Mucosa of rectum (tissue), 2 donors: ENCODE results near the gene UBALD2.
A peak's percentile ranks its signal among the peaks of the same experiment; 100 is the strongest.
"Not testable (repeated sequence)": the region's sequence is repeated elsewhere in the genome, so short reads cannot be mapped to it uniquely, and the experiment has no call there.

Source experiments
- H3K27ac ChIP-seq, 2 donors: one replicate each; pipeline ENCODE4 v1.7.0; 2013; ENCODE audit warnings: inconsistent platforms in 2 of 2, low read depth in 2 of 2, low read length in 2 of 2
- H3K27me3 ChIP-seq, 2 donors: one replicate each; pipeline ENCODE4 v1.7.0; 2013; ENCODE audit warnings: low read length in 2 of 2; ENCODE audit not compliant: control insufficient read depth in 2 of 2, insufficient read depth in 2 of 2
- H3K36me3 ChIP-seq, 2 donors: one replicate each; pipeline ENCODE4 v1.7.0; 2013; ENCODE audit warnings: low read length in 2 of 2; ENCODE audit not compliant: control insufficient read depth in 2 of 2, insufficient read depth in 2 of 2
- H3K4me1 ChIP-seq, 2 donors: one replicate each; pipeline ENCODE4 v1.7.0; 2013; ENCODE audit warnings: low read length in 2 of 2, mild to moderate bottlenecking in 1 of 2; ENCODE audit not compliant: control insufficient read depth in 2 of 2, insufficient read depth in 2 of 2
- H3K4me3 ChIP-seq, 2 donors: one replicate each; pipeline ENCODE4 v1.7.0; 2013; ENCODE audit warnings: low read length in 2 of 2
- H3K9ac ChIP-seq, 2 donors: one replicate each; pipeline ENCODE4 v1.7.0; 2013; ENCODE audit warnings: low read length in 2 of 2, low read depth in 1 of 2, mild to moderate bottlenecking in 1 of 2
- H3K9me3 ChIP-seq, 2 donors: one replicate each; pipeline ENCODE4 v1.7.0; 2013; ENCODE audit warnings: low read length in 2 of 2; ENCODE audit not compliant: control insufficient read depth in 2 of 2
- donor health status: healthy.
- donor health status: Normal muscosa, but diverticular disease.

The UBALD2 gene

DNA sequence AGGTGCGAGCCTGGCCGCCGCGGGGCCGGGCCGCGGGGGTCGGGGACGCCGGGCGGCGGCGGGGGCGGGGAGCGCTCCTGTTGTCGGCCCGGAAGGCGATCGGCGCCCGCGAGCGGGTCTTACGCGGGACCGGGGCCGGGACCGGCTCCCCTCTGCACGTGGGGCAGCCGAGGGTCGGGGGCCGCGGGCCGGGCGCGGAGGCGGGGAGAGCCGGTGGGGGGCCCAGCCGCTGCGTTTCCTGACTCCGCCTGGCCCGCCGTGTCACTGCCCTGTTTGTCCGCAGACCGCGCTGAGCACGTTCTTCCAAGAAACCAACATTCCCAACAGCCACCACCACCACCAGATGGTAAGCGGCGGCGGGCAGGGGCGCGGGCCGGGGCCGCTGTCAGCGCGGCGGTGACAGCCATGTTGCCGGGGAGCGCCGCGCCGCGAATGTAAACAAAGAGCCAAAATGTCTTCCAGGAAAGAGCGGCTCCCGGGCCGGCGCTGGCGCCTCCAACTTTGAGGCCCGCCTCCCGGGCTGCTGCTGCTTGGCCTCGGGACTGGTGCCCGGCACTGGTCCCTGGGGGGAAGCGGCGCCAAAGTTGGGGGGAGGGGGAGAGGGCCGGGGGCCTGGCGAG, 586 bp downstream of the UBALD2 start:
- peak overlapping the region; percentile 60 to 89 for H3K4me3 ChIP-seq
- H3K9me3 ChIP-seq = no peaks in the 10 kb centered on the region
- peaks cover 14 to 16% of the 10 kb centered on the region in 2 donors for H3K36me3 ChIP-seq
- H3K27ac ChIP-seq = peak overlapping the region; percentile 89 to 93
- H3K4me1 ChIP-seq = peaks cover 69 to 70% of the 10 kb centered on the region in 2 donors
- peak overlapping the region; percentile 75 to 85 for H3K9ac ChIP-seq
- no peaks in the 10 kb centered on the region for H3K27me3 ChIP-seq

DNA sequence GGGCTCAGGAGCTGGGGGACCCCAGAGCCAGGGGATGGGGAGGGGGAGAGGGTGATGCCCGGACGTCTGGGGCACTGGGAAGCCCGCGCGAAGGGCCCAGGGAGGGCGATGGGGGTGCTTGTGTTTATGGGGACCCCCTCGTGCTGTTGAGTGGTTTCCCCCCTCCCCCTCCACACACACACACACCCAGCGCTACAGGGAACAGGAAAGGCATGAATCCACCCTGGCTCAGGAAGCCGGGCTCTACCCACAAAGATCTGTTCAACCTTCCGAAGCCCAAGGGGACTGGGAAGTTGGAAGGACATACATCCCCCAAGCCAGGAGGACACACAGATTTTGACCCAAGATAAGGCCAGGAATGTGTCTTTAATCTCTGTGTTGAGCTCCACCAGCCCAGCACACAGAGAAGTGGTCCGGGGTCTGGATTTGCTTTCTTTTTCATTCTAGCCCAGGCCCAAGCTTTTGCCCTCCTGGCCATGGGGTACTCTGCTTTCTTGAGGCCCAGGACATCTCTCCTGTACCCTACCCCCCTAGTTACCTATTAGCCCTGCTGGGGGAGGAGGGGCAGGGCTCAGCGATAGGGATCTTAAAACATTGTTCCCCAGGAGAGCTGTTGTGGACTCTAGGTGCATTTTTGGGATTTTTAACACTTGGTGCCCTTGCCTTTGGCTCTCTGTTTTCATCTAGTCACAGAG, 1.2 kb downstream of the UBALD2 start:
- peak overlapping the region; percentile 60 to 89 for H3K4me3 ChIP-seq
- no peaks in the 10 kb centered on the region for H3K27me3 ChIP-seq
- peaks cover 72 to 74% of the 10 kb centered on the region in 2 donors for H3K4me1 ChIP-seq
- peak overlapping the region; percentile 89 to 93 for H3K27ac ChIP-seq
- H3K9me3 ChIP-seq = no peaks in the 10 kb centered on the region
- H3K36me3 ChIP-seq = peaks cover 16 to 18% of the 10 kb centered on the region in 2 donors
- H3K9ac ChIP-seq = peak overlapping the region; percentile 85 to 86

GRCh38 chr17:76267051-76267576, 2.0 kb downstream of the UBALD2 start:
- peak overlapping the region; percentile 85 to 86 for H3K9ac ChIP-seq

DNA sequence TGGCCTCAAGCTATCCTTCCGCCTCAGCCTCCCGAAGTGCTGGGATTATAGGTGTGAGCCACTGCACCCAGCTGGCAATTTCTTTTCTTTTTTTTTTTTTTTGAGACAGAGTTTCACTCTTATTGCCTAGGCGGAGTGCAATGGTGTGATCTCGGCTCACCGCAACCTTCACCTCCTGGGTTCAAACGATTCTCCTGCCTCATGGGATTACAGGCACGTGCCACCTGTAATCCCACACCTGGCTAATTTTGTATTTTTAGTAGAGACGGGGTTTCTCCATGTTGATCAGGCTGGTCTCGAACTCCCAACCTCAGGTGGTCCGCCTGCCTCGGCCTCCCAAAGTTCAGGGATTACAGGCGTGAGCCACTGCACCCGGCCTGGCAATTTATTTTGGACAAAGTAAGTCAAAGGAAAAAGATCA, 2.4 kb downstream of the UBALD2 start:
- Histone ChIP-seq H3K4me1 (peaks cover 72% of the 10 kb centered on the region in 2 donors), H3K9ac (peak overlapping the region; percentile 43 to 85)

More at GRCh38 chr17:76267051-76267576, 2.0 kb downstream of the UBALD2 start:
- H3K27ac ChIP-seq = peak overlapping the region; percentile 89 to 93
- peaks cover 16 to 18% of the 10 kb centered on the region in 2 donors for H3K36me3 ChIP-seq
- peaks cover 72% of the 10 kb centered on the region in 2 donors for H3K4me1 ChIP-seq
- peak overlapping the region; percentile 60 to 89 for H3K4me3 ChIP-seq
- no peaks in the 10 kb centered on the region for H3K9me3 ChIP-seq
- H3K27me3 ChIP-seq = no peaks in the 10 kb centered on the region

DNA sequence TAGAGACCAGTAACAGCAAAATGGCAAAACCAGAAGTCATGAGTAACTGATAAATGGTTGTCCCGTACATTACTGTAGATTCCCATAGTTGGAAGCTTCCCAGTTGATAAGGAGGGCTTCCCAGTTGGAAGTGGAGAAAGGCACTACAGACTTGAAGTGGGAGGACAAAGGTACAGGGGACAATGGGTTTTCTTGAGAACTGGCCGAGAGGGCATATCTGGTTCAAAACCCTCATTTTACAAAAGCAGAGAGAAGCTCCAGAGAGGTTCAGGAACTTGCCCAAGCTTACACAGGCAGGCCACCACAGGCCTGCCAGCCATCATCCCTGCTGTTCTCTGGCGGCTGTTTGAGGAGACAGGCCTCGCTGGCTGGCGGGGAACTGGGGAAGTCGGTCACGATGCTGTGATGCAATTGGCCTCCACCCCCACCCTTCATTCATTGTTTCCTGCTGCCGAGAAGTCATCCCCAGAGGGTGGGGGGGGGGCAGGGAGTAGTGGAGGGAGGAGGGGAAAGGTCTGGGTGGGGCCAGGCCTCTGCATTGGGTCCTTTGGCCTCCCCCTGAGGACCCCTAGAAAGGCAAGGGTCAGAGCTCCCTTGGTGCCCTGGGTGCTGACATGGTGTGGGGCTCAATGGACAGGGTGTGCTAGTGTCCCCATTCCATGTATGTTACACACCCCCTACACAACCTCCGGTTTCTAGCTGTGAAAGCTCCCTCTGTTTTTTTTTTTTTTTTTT, 3.0 kb downstream of the UBALD2 start:
- Histone ChIP-seq H3K27ac (peak overlapping the region; percentile 57 to 85), H3K27me3 (no peaks in the 10 kb centered on the region), H3K36me3 (peaks cover 16 to 18% of the 10 kb centered on the region in 2 donors), H3K4me1 (peaks cover 69 to 72% of the 10 kb centered on the region in 2 donors), H3K4me3 (peak overlapping the region; percentile 36 to 50), H3K9ac (peak overlapping the region; percentile 38 to 43), H3K9me3 (no peaks in the 10 kb centered on the region)

More for the DNA sequence above, 2.4 kb downstream of the UBALD2 start:
- H3K27me3 ChIP-seq, H3K9me3 ChIP-seq: not testable (repeated sequence)
- H3K4me3 ChIP-seq = peak overlapping the region in 1 of 2 donors; percentile 50
- peak overlapping the region; percentile 57 to 85 for H3K27ac ChIP-seq
- peaks cover 16 to 18% of the 10 kb centered on the region in 2 donors for H3K36me3 ChIP-seq

DNA sequence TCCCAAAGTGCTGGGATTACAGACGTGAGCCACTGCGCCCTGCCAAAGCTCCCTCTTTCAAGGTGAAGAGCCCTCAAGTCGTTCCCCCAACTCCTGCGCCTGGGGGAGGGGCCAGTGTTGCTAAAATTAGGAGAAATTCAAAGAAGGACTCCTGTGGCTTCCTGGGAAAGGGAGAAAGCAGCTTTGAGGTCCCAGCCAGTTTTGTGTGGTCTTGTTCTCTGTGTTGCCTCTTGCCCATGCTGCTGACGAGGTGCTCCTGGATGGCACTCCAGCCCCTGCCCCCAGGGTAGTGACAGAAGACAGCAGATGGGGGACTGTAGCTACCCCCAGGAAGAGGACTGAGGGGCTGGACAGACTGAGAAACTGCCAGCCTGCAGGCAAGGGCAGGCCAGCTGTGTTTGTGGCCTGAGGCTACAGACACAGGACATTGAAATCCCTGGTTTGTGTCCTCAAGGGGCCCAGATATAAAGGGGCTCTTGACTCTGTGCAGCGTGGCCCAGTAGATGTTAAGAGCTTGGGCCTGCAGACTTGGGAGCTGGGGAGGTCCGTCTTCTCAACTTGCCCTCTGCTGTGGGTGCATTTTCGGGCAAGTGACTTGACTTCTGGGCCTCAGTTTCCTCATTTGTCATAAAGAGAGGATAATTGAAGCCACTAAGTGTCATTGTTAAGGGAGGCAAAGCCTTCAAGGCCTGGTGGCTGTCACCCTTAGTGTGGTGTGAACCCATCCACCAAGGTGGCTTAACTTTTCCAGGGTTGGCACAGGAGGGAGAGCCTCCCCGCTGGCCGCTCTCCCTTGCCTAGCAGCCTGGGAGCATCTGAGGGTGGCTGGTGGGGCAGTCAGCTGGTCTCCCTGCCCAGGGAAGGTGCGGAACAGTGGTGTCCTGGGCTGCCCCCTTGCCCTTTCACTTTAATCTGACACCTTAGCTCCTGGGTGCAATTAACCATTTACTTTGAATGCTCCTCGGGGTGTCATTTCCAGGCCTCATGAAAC, 4.1 kb downstream of the UBALD2 start:
- Histone ChIP-seq H3K27me3 (no peaks in the 10 kb centered on the region), H3K9ac (peak overlapping the region in 1 of 2 donors; percentile 23), H3K4me3 (peak overlapping the region in 1 of 2 donors; percentile 37), H3K36me3 (peaks cover 16 to 18% of the 10 kb centered on the region in 2 donors), H3K4me1 (peaks cover 58 to 63% of the 10 kb centered on the region in 2 donors), H3K9me3 (no peaks in the 10 kb centered on the region), H3K27ac (peak overlapping the region in 1 of 2 donors; percentile 85)

- Histone ChIP-seq H3K27ac (no peak overlapping the region), H3K4me1 (peaks cover 54 to 59% of the 10 kb centered on the region in 2 donors), H3K4me3 (no peak overlapping the region), H3K9me3 (no peaks in the 10 kb centered on the region), H3K27me3 (no peaks in the 10 kb centered on the region), H3K36me3 (peaks cover 16 to 18% of the 10 kb centered on the region in 2 donors), H3K9ac (no peak overlapping the region)
Measured at GRCh38 chr17:76270127-76270592, 5.0 kb downstream of the UBALD2 start.

- Histone ChIP-seq H3K27me3 (no peaks in the 10 kb centered on the region), H3K27ac (peak overlapping the region; percentile 76 to 86), H3K9me3 (no peaks in the 10 kb centered on the region), H3K4me3 (peak overlapping the region; percentile 65 to 68), H3K4me1 (peaks cover 54 to 59% of the 10 kb centered on the region in 2 donors), H3K36me3 (peaks cover 16 to 18% of the 10 kb centered on the region in 2 donors), H3K9ac (peak overlapping the region; percentile 76 to 88)
Measured at GRCh38 chr17:76270770-76271668, 5.9 kb downstream of the UBALD2 start.
